ENCODE measurements around the gene SERP2. TPM values are rescaled to one million over a fixed set of nuclear protein-coding genes. Genes with fewer than 3 reads are reported as not detected.

Gene SERP2
- total RNA-seq, 1 experiment from 2014 or later = 1.8 TPM

DNA sequence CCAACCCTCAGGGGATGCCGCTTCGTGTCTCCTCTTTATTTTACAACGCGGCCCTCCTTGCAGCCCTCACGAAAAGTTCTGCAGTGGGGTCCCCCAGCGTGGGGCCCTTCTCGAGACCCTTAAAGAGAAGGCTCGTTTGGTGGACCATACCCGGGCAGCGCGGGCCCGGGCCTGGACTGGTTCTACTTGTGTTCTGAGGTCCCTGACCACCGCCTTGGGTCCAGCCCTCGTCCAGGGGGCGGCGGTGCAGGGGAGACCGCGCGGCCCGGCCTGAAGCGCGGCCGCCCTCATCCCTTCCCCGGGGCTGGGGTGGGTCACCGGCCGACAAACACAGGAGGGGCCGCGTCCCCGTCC is 400 bp upstream of the SERP2 start:
- Mint-ChIP-seq H3K27me3 (ENCODE audit: low read depth) (peaks cover 25% of the 10 kb centered on the region), H3K36me3 (ENCODE audit: insufficient read depth in 1 of 3, low read depth in 3 of 3) (no peaks in the 10 kb centered on the region), H3K4me3 (peak overlapping the region; percentile 65 to 68), H3K9me3 (no peaks in the 10 kb centered on the region), H3K27ac (no peak overlapping the region; a peak in 1 of 7 replicates), H3K4me1 (peaks cover 8 to 12% of the 10 kb centered on the region in 2 experiments)
- Histone ChIP-seq H3K4me1 (ENCODE audit: insufficient read depth, low read length) (no peaks in the 10 kb centered on the region), H3K18ac (ENCODE audit: insufficient read length, low read depth, low read length) (peak overlapping the region; percentile 15), H3K9me3 (ENCODE audit: control insufficient read depth, low read depth, low read length) (no peaks in the 10 kb centered on the region), H4K91ac (ENCODE audit: insufficient read length, low read depth, low read length) (no peak overlapping the region), H4K5ac (ENCODE audit: insufficient read length, low read depth, low read length) (no peak overlapping the region), H2BK12ac (ENCODE audit: insufficient read length, low read depth, low read length) (no peak overlapping the region), H2BK5ac (ENCODE audit: insufficient read length, low read length) (no peak overlapping the region), H3T11ph (ENCODE audit: low read length) (no peak overlapping the region), H3K79me1 (ENCODE audit: insufficient read depth, low read depth, low read length, poor library complexity, severe bottlenecking) (no peaks in the 10 kb centered on the region), H4K8ac (replicated peaks; ENCODE audit: insufficient read length, low read depth, low read length) (no peak overlapping the region), H3K56ac (ENCODE audit: insufficient read length, low read depth, low read length) (no peak overlapping the region), H2BK120ac (ENCODE audit: low read depth, low read length, poor library complexity, severe bottlenecking) (no peak overlapping the region), H3K4me2 (ENCODE audit: insufficient read depth, insufficient read length, low read length) (peak overlapping the region; percentile 84), H3K4ac (ENCODE audit: low read depth, low read length) (no peak overlapping the region), H3K27ac (ENCODE audit: insufficient read length, low read depth, low read length) (no peak overlapping the region), H2AFZ (ENCODE audit: low read length) (no peak overlapping the region), H3K27me3 (ENCODE audit: insufficient read depth, low read length) (no peaks in the 10 kb centered on the region; the same call in 1 of the 2 replicates), H3K23ac (ENCODE audit: insufficient read length, low read depth, low read length) (no peak overlapping the region), H2BK20ac (ENCODE audit: low read depth, low read length, poor library complexity, severe bottlenecking) (no peak overlapping the region), H2AK5ac (ENCODE audit: insufficient read length, low read length) (no peak overlapping the region), H3K79me2 (ENCODE audit: insufficient read depth, low read length) (no peaks in the 10 kb centered on the region), H2BK15ac (ENCODE audit: low read depth, low read length) (no peak overlapping the region; the same call in 1 of the 2 replicates), H3K9ac (ENCODE audit: extremely low read depth, insufficient read length, low read length) (no peak overlapping the region), H3K14ac (ENCODE audit: insufficient read depth, low read length) (peak overlapping the region; percentile 74), H3K23me2 (ENCODE audit: insufficient read length, low read depth, low read length, poor library complexity, severe bottlenecking) (peaks cover 8% of the 10 kb centered on the region), H4K20me1 (ENCODE audit: control insufficient read depth, insufficient read depth, insufficient read length) (no peaks in the 10 kb centered on the region)
- no peak for DNase-seq
- TF ChIP-seq, protein P1, sequence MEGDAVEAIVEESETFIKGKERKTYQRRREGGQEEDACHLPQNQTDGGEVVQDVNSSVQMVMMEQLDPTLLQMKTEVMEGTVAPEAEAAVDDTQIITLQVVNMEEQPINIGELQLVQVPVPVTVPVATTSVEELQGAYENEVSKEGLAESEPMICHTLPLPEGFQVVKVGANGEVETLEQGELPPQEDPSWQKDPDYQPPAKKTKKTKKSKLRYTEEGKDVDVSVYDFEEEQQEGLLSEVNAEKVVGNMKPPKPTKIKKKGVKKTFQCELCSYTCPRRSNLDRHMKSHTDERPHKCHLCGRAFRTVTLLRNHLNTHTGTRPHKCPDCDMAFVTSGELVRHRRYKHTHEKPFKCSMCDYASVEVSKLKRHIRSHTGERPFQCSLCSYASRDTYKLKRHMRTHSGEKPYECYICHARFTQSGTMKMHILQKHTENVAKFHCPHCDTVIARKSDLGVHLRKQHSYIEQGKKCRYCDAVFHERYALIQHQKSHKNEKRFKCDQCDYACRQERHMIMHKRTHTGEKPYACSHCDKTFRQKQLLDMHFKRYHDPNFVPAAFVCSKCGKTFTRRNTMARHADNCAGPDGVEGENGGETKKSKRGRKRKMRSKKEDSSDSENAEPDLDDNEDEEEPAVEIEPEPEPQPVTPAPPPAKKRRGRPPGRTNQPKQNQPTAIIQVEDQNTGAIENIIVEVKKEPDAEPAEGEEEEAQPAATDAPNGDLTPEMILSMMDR (conservative IDR thresholded peaks at IDR 0.05) = no peak
- no CpG with 5 or more reads among the region's 29 CpGs for whole genome bisulfite sequencing (ENCODE audit: extremely low coverage, insufficient read length, low lambda C conversion rate)
